Mesendoderm (in vitro differentiated cells): Measurements from ENCODE around the gene NBEA.
A peak's percentile ranks its signal among the peaks of the same experiment; 100 is the strongest.

Experiments used
- DNase-seq: peaks from one replicate; pipeline ENCODE4 v3.0.0; 2013
- H2AK5ac ChIP-seq: 2 replicates; pipeline ENCODE4 v1.6.1; 2013; ENCODE audit warnings: low read length, inconsistent platforms
- H2BK120ac ChIP-seq: 2 replicates; pipeline ENCODE4 v1.6.1; 2013; ENCODE audit warnings: low read depth, mild to moderate bottlenecking, low read length, moderate library complexity, mixed read lengths
- H2BK15ac ChIP-seq: replicated peaks from 2 replicates; pipeline ENCODE4 v1.6.1; 2013; ENCODE audit warnings: low read depth, mild to moderate bottlenecking, moderate library complexity
- H2BK5ac ChIP-seq: 2 replicates; pipeline ENCODE4 v1.6.1; 2013; ENCODE audit warnings: low read length, inconsistent platforms
- H3K18ac ChIP-seq: 2 replicates; pipeline ENCODE4 v1.6.1; 2013; ENCODE audit warnings: mild to moderate bottlenecking, low read length, mixed read lengths
- H3K23ac ChIP-seq: one replicate; pipeline ENCODE4 v1.6.1; 2013; ENCODE audit warnings: low read length
- H3K27ac ChIP-seq: 2 replicates; pipeline ENCODE4 v1.5.1; 2013; ENCODE audit warnings: low read depth, mild to moderate bottlenecking, inconsistent platforms, low read length, moderate library complexity
- H3K27me3 ChIP-seq: 2 replicates; pipeline ENCODE4 v1.6.1; 2013; ENCODE audit warnings: low read length, control low read depth, mild to moderate bottlenecking, inconsistent platforms; ENCODE audit not compliant: insufficient read depth, poor library complexity
- H3K36me3 ChIP-seq: 2 replicates; pipeline ENCODE4 v1.6.1; 2013; ENCODE audit warnings: low read length, inconsistent platforms; ENCODE audit not compliant: control insufficient read depth, insufficient read depth
- H3K4ac ChIP-seq: one replicate; pipeline ENCODE4 v1.6.1; 2013; ENCODE audit warnings: low read depth, mild to moderate bottlenecking, low read length, moderate library complexity
- H3K4me1 ChIP-seq: 2 replicates; pipeline ENCODE4 v1.6.1; 2013; ENCODE audit warnings: low read depth, low read length, inconsistent platforms; ENCODE audit not compliant: control insufficient read depth
- H3K4me2 ChIP-seq: 2 replicates; pipeline ENCODE4 v1.6.1; 2013; ENCODE audit warnings: low read length
- H3K4me3 ChIP-seq: 2 replicates; pipeline ENCODE4 v1.5.1; 2013; ENCODE audit warnings: mild to moderate bottlenecking, low read length
- H3K56ac ChIP-seq: one replicate; pipeline ENCODE4 v1.6.1; 2013; ENCODE audit warnings: low read length
- H3K79me1 ChIP-seq: 2 replicates; pipeline ENCODE4 v1.6.1; 2013; ENCODE audit warnings: low read length, inconsistent platforms
- H3K79me2 ChIP-seq: 2 replicates; pipeline ENCODE4 v1.6.1; 2013; ENCODE audit warnings: mild to moderate bottlenecking, low read length; ENCODE audit not compliant: control insufficient read depth, insufficient read depth
- H3K9ac ChIP-seq: 2 replicates; pipeline ENCODE4 v1.6.1; 2013; ENCODE audit warnings: low read length, inconsistent platforms
- H4K5ac ChIP-seq: one replicate; pipeline ENCODE4 v1.6.1; 2013; ENCODE audit warnings: low read length
- H4K8ac ChIP-seq: one replicate; pipeline ENCODE4 v1.6.1; 2013; ENCODE audit warnings: low read depth, mild to moderate bottlenecking, control low read depth, low read length, moderate library complexity
- WGBS: extraction: QIAGEN DNeasy Blood & Tissue Kit; methylation state at CpG from one replicate; pipeline ENCODE4 v1.1.7; 2013; ENCODE audit warnings: low lambda C conversion rate, missing lambda C conversion rate; ENCODE audit not compliant: insufficient coverage; ENCODE audit errors: extremely low coverage; 5-methylcytosine and 5-hydroxymethylcytosine counted together

Gene NBEA

GRCh38 chr13:35573639-35574038 is 631.6 kb downstream of the NBEA start:
- Histone ChIP-seq H3K56ac (no peak overlapping the region), H3K36me3 (no peaks in the 10 kb centered on the region), H3K18ac (no peak overlapping the region), H4K8ac (no peak overlapping the region), H3K79me2 (no peaks in the 10 kb centered on the region), H3K4ac (no peak overlapping the region), H3K4me2 (no peak overlapping the region), H2AK5ac (no peak overlapping the region), H3K27me3 (no peaks in the 10 kb centered on the region), H2BK5ac (no peak overlapping the region), H3K27ac (no peak overlapping the region), H4K5ac (no peak overlapping the region), H3K9ac (no peak overlapping the region), H3K4me1 (no peaks in the 10 kb centered on the region), H3K4me3 (no peak overlapping the region), H3K23ac (no peak overlapping the region), H3K79me1 (no peaks in the 10 kb centered on the region), H2BK15ac (no peak overlapping the region), H2BK120ac (no peak overlapping the region)
- DNase-seq = no peak

GRCh38 chr13:35592457-35592856 is 650.4 kb downstream of the NBEA start:
- Histone ChIP-seq H2BK5ac (no peak overlapping the region), H2BK120ac (no peak overlapping the region), H3K56ac (no peak overlapping the region), H3K4me3 (no peak overlapping the region), H3K4ac (no peak overlapping the region), H3K4me2 (no peak overlapping the region), H3K27ac (no peak overlapping the region), H3K79me2 (no peaks in the 10 kb centered on the region), H4K5ac (no peak overlapping the region), H4K8ac (no peak overlapping the region), H3K23ac (no peak overlapping the region), H3K36me3 (no peaks in the 10 kb centered on the region), H3K9ac (no peak overlapping the region), H3K27me3 (no peaks in the 10 kb centered on the region), H3K4me1 (peaks cover 2% of the 10 kb centered on the region), H3K18ac (no peak overlapping the region), H3K79me1 (no peaks in the 10 kb centered on the region), H2AK5ac (no peak overlapping the region), H2BK15ac (no peak overlapping the region)
- peak; percentile 58 for DNase-seq
- WGBS = no CpG with 5 or more reads among the region's 4 CpGs

- DNase-seq = no peak
- no CpG with 5 or more reads among the region's 3 CpGs for WGBS
Observed at GRCh38 chr13:35593651-35594050, 651.6 kb downstream of the NBEA start.

GRCh38 chr13:35594096-35594495 is 652.0 kb downstream of the NBEA start:
- Histone ChIP-seq H3K27ac (no peak overlapping the region), H3K4ac (no peak overlapping the region), H3K4me3 (no peak overlapping the region), H3K9ac (no peak overlapping the region), H4K8ac (no peak overlapping the region), H3K4me2 (no peak overlapping the region), H3K36me3 (no peaks in the 10 kb centered on the region), H3K79me2 (no peaks in the 10 kb centered on the region), H3K79me1 (no peaks in the 10 kb centered on the region), H2BK5ac (no peak overlapping the region), H2BK120ac (no peak overlapping the region), H3K27me3 (no peaks in the 10 kb centered on the region), H2BK15ac (no peak overlapping the region), H2AK5ac (no peak overlapping the region), H3K56ac (no peak overlapping the region), H3K18ac (no peak overlapping the region), H4K5ac (no peak overlapping the region), H3K4me1 (peaks cover 2% of the 10 kb centered on the region), H3K23ac (no peak overlapping the region)
- no CpG with 5 or more reads among the region's 1 CpG for WGBS
- no peak for DNase-seq

More at GRCh38 chr13:35593651-35594050, 651.6 kb downstream of the NBEA start:
- H3K4me3 ChIP-seq = no peak overlapping the region
- peaks cover 2% of the 10 kb centered on the region for H3K4me1 ChIP-seq
- H3K18ac ChIP-seq = no peak overlapping the region
- no peaks in the 10 kb centered on the region for H3K27me3 ChIP-seq
- no peaks in the 10 kb centered on the region for H3K36me3 ChIP-seq
- no peak overlapping the region for H3K4ac ChIP-seq
- no peak overlapping the region for H2BK15ac ChIP-seq
- no peak overlapping the region for H2BK120ac ChIP-seq
- no peak overlapping the region for H3K23ac ChIP-seq
- H3K79me2 ChIP-seq = no peaks in the 10 kb centered on the region
- H3K9ac ChIP-seq = no peak overlapping the region
- no peak overlapping the region for H2BK5ac ChIP-seq
- no peak overlapping the region for H3K4me2 ChIP-seq
- H3K27ac ChIP-seq = no peak overlapping the region
- H4K8ac ChIP-seq = no peak overlapping the region
- no peaks in the 10 kb centered on the region for H3K79me1 ChIP-seq
- no peak overlapping the region for H4K5ac ChIP-seq
- no peak overlapping the region for H2AK5ac ChIP-seq
- H3K56ac ChIP-seq = no peak overlapping the region

- no peak overlapping the region for H3K23ac ChIP-seq
- no peak overlapping the region for H4K5ac ChIP-seq
- H2AK5ac ChIP-seq = no peak overlapping the region
- H3K79me1 ChIP-seq = no peaks in the 10 kb centered on the region
- no peaks in the 10 kb centered on the region for H3K36me3 ChIP-seq
- H3K56ac ChIP-seq = no peak overlapping the region
- H3K27me3 ChIP-seq = no peaks in the 10 kb centered on the region
- H4K8ac ChIP-seq = no peak overlapping the region
- no peak overlapping the region for H2BK120ac ChIP-seq
- H3K79me2 ChIP-seq = no peaks in the 10 kb centered on the region
- H3K4me1 ChIP-seq = peaks cover 4% of the 10 kb centered on the region
- H2BK5ac ChIP-seq = no peak overlapping the region
- no peak overlapping the region for H2BK15ac ChIP-seq
- DNase-seq = no peak
- no peak overlapping the region for H3K4me3 ChIP-seq
- no peak overlapping the region for H3K9ac ChIP-seq
- no peak overlapping the region for H3K27ac ChIP-seq
- H3K18ac ChIP-seq = no peak overlapping the region
- no peak overlapping the region for H3K4ac ChIP-seq
- H3K4me2 ChIP-seq = no peak overlapping the region
Observed at GRCh38 chr13:35595181-35595580, 653.1 kb downstream of the NBEA start.

GRCh38 chr13:35596321-35597030 is 654.4 kb downstream of the NBEA start:
- no peak overlapping the region for H3K56ac ChIP-seq
- WGBS = no CpG with 5 or more reads among the region's 5 CpGs
- H3K9ac ChIP-seq = no peak overlapping the region
- no peak overlapping the region for H2AK5ac ChIP-seq
- no peaks in the 10 kb centered on the region for H3K27me3 ChIP-seq
- no peak overlapping the region for H3K4me3 ChIP-seq
- no peak overlapping the region for H3K18ac ChIP-seq
- no peak overlapping the region for H3K4ac ChIP-seq
- H2BK15ac ChIP-seq = no peak overlapping the region
- no peak overlapping the region for H4K8ac ChIP-seq
- DNase-seq = no peak
- H3K4me1 ChIP-seq = peaks cover 4% of the 10 kb centered on the region
- no peaks in the 10 kb centered on the region for H3K79me2 ChIP-seq
- no peak overlapping the region for H3K27ac ChIP-seq
- H3K36me3 ChIP-seq = no peaks in the 10 kb centered on the region
- H4K5ac ChIP-seq = no peak overlapping the region
- no peaks in the 10 kb centered on the region for H3K79me1 ChIP-seq
- no peak overlapping the region for H3K23ac ChIP-seq
- no peak overlapping the region for H2BK5ac ChIP-seq
- no peak overlapping the region for H3K4me2 ChIP-seq
- H2BK120ac ChIP-seq = no peak overlapping the region
